Liver (tissue), 3 donors: Measurements from ENCODE around the gene PSPC1.

Experiments used
- GABPA ChIP-seq, 2 donors: IDR thresholded peaks in 1 of 2; conservative IDR thresholded peaks in 1 of 2; 2 replicates each; pipeline ENCODE4 v1.6.1; 2016; ENCODE audit warnings: antibody characterized with exemption in 2 of 2, mild to moderate bottlenecking in 1 of 2, moderate library complexity in 1 of 2
- JUND ChIP-seq, 2 donors: IDR thresholded peaks; 2 replicates each; pipeline ENCODE4 v1.6.1; 2016; ENCODE audit warnings: antibody characterized with exemption in 2 of 2
- RAD21 ChIP-seq, 2 donors: IDR thresholded peaks; 2 replicates each; pipeline ENCODE4 v1.6.1; 2016; ENCODE audit warnings: antibody characterized with exemption in 2 of 2, mild to moderate bottlenecking in 2 of 2
- RXRA ChIP-seq, 2 donors: IDR thresholded peaks; 2 replicates each; pipeline ENCODE4 v1.6.1; 2017 to 2018; ENCODE audit warnings: antibody characterized with exemption in 2 of 2, mild to moderate bottlenecking in 1 of 2
- SP1 ChIP-seq: IDR thresholded peaks from 2 replicates; pipeline ENCODE4 v1.6.1; 2018; ENCODE audit warnings: antibody characterized with exemption, mild to moderate bottlenecking
- YY1 ChIP-seq: IDR thresholded peaks from 2 replicates; pipeline ENCODE4 v1.6.1; 2016; ENCODE audit warnings: antibody characterized with exemption, mild to moderate bottlenecking
- TF ChIP-seq, protein P1 (sequence below): IDR thresholded peaks from 2 replicates; pipeline ENCODE4 v1.6.1; 2016; ENCODE audit warnings: antibody characterized with exemption, mild to moderate bottlenecking
- TF ChIP-seq, protein P2 (sequence below): fragments of 150-350 bp; IDR thresholded peaks from 2 replicates; pipeline ENCODE4 v1.5.1; 2017; ENCODE audit warnings: improper control_type of control experiment, low read depth, low read length; ENCODE audit not compliant: missing input control
- TF ChIP-seq, protein P3 (sequence below): IDR thresholded peaks from 2 replicates; pipeline ENCODE4 v1.6.1; 2016; ENCODE audit warnings: antibody characterized with exemption
- TF ChIP-seq, protein P4 (sequence below): IDR thresholded peaks from 2 replicates; pipeline ENCODE4 v1.6.1; 2016; ENCODE audit warnings: antibody characterized with exemption
- donor health status: healthy.
- donor health status: healthy.

DNA sequence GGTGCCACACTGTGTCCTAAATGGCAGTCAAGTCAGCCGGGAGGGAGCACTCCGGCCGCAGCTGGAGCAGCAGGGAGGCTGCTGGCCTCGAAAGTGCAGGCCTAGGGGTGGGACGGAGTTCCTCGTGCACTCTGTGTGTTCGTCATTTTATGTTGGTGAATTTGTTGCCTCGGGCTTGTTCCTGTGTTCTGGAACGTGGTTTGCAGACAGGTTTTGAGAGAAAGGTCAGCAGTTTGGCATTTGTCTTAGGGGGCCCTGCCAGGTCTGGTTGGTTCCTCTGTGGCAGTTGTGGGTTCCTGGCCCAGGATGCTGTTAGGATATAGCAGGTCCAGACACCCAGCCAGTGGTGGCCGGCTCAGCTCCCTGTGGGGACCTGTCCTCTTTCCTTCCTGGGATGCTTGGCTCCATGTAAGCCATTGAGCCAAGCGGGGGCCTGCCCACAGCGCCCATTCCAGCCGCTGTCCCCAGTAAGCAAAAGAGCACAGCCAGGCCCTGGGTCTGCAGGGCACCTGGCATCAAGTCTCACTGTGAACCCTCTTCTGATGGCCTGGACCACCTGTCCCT is 119.2 kb downstream of the PSPC1 start:
- TF ChIP-seq GABPA (IDR thresholded peaks at IDR 0.05 in 1 of 2, conservative IDR thresholded peaks at IDR 0.05 in 1 of 2) (no peak), JUND (IDR thresholded peaks at IDR 0.05) (no peak), RXRA (IDR thresholded peaks at IDR 0.05) (no peak), SP1 (no peak), RAD21 (IDR thresholded peaks at IDR 0.05) (no peak), YY1 (no peak)
- TF ChIP-seq, protein P1, sequence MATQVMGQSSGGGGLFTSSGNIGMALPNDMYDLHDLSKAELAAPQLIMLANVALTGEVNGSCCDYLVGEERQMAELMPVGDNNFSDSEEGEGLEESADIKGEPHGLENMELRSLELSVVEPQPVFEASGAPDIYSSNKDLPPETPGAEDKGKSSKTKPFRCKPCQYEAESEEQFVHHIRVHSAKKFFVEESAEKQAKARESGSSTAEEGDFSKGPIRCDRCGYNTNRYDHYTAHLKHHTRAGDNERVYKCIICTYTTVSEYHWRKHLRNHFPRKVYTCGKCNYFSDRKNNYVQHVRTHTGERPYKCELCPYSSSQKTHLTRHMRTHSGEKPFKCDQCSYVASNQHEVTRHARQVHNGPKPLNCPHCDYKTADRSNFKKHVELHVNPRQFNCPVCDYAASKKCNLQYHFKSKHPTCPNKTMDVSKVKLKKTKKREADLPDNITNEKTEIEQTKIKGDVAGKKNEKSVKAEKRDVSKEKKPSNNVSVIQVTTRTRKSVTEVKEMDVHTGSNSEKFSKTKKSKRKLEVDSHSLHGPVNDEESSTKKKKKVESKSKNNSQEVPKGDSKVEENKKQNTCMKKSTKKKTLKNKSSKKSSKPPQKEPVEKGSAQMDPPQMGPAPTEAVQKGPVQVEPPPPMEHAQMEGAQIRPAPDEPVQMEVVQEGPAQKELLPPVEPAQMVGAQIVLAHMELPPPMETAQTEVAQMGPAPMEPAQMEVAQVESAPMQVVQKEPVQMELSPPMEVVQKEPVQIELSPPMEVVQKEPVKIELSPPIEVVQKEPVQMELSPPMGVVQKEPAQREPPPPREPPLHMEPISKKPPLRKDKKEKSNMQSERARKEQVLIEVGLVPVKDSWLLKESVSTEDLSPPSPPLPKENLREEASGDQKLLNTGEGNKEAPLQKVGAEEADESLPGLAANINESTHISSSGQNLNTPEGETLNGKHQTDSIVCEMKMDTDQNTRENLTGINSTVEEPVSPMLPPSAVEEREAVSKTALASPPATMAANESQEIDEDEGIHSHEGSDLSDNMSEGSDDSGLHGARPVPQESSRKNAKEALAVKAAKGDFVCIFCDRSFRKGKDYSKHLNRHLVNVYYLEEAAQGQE: no peak
- TF ChIP-seq, protein P2, sequence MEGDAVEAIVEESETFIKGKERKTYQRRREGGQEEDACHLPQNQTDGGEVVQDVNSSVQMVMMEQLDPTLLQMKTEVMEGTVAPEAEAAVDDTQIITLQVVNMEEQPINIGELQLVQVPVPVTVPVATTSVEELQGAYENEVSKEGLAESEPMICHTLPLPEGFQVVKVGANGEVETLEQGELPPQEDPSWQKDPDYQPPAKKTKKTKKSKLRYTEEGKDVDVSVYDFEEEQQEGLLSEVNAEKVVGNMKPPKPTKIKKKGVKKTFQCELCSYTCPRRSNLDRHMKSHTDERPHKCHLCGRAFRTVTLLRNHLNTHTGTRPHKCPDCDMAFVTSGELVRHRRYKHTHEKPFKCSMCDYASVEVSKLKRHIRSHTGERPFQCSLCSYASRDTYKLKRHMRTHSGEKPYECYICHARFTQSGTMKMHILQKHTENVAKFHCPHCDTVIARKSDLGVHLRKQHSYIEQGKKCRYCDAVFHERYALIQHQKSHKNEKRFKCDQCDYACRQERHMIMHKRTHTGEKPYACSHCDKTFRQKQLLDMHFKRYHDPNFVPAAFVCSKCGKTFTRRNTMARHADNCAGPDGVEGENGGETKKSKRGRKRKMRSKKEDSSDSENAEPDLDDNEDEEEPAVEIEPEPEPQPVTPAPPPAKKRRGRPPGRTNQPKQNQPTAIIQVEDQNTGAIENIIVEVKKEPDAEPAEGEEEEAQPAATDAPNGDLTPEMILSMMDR: no peak
- TF ChIP-seq, protein P3, sequence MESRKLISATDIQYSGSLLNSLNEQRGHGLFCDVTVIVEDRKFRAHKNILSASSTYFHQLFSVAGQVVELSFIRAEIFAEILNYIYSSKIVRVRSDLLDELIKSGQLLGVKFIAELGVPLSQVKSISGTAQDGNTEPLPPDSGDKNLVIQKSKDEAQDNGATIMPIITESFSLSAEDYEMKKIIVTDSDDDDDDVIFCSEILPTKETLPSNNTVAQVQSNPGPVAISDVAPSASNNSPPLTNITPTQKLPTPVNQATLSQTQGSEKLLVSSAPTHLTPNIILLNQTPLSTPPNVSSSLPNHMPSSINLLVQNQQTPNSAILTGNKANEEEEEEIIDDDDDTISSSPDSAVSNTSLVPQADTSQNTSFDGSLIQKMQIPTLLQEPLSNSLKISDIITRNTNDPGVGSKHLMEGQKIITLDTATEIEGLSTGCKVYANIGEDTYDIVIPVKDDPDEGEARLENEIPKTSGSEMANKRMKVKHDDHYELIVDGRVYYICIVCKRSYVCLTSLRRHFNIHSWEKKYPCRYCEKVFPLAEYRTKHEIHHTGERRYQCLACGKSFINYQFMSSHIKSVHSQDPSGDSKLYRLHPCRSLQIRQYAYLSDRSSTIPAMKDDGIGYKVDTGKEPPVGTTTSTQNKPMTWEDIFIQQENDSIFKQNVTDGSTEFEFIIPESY: no peak
- TF ChIP-seq, protein P4, sequence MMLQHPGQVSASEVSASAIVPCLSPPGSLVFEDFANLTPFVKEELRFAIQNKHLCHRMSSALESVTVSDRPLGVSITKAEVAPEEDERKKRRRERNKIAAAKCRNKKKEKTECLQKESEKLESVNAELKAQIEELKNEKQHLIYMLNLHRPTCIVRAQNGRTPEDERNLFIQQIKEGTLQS: no peak
